GM10248 (cell line): ENCODE data around the gene B3GNT3.

Source experiments
- CTCF ChIA-PET: fragments of 300-600 bp; sonication (Branson Sonifier 250); formaldehyde crosslinking; extraction: SDS; loops from one replicate; lab custom pipeline; 2021; ENCODE audit warnings: antibody characterized with exemption; lab: Yijun Ruan, JAX
- POLR2A ChIA-PET: fragments of 350-650 bp; sonication (Branson Sonifier 250); formaldehyde crosslinking; extraction: SDS; loops from one replicate; lab custom pipeline; 2020; ENCODE audit warnings: antibody characterized with exemption; lab: Yijun Ruan, JAX
- DNase-seq: peaks from one replicate; pipeline ENCODE4 v3.0.0; 2012; ENCODE audit errors: extremely low spot score
- TF ChIP-seq, protein P1 (sequence below): IDR thresholded peaks from 2 replicates; pipeline ENCODE4 v1.5.1; 2012; ENCODE audit warnings: mild to moderate bottlenecking, low read depth; ENCODE audit errors: extremely low read depth, missing control alignments, control extremely low read depth

Gene B3GNT3, protein sequence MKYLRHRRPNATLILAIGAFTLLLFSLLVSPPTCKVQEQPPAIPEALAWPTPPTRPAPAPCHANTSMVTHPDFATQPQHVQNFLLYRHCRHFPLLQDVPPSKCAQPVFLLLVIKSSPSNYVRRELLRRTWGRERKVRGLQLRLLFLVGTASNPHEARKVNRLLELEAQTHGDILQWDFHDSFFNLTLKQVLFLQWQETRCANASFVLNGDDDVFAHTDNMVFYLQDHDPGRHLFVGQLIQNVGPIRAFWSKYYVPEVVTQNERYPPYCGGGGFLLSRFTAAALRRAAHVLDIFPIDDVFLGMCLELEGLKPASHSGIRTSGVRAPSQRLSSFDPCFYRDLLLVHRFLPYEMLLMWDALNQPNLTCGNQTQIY

DNA sequence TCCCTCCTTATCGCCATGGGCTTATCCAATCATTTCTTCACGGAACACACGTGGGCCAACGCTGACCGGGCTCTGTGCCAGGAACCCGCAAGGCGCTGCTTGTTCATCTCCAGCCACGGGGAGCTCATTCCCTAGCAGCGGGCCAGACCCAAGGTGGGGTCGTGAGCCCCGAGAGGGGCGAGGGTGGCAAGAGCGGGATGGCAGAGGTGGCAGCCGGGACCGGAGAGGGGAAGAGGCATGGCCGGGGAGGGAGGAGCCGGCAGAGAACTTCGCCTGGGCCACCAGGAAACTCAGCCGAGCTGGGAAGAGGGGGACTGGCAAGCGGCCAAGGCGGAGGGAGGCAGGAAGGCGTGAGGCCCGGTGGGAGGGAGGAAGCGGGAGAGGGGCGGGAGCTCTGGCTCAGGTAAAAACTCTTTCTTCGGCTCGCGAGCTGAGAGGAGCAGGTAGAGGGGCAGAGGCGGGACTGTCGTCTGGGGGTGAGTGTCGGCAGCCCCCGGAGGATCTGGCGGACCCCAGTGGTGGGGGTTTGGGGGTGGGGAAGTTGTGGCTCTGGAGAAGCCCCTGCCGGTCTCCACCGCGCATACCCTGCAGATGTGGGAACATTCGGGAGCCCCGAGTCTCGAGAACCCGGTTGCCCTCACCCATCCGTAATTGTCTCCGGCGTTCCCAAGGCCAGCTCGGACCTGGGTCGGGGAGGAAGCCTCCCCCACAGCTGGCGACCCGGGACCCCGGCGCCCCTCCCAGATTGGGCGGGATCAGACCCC lies at the start of gene B3GNT3:
Gene B3GNT3, plus strand, starts transcription at position 408 of the 764 bp plus-strand sequence. CDS start 12,670 bp downstream, outside the sequence.
- CTCF ChIA-PET = interaction anchor here (1.0 to 1.1 kb wide), 2 partner anchors 23 to 55 kb away, joined by 3 read pairs; no protein-coding TSS in a partner anchor
- DNase-seq = no peak
- POLR2A ChIA-PET = interaction anchor here (0.6 kb wide), 1 partner anchor 53 kb away, joined by 6 read pairs; the partner anchor contains the start of gene JAK3
- TF ChIP-seq, protein P1, sequence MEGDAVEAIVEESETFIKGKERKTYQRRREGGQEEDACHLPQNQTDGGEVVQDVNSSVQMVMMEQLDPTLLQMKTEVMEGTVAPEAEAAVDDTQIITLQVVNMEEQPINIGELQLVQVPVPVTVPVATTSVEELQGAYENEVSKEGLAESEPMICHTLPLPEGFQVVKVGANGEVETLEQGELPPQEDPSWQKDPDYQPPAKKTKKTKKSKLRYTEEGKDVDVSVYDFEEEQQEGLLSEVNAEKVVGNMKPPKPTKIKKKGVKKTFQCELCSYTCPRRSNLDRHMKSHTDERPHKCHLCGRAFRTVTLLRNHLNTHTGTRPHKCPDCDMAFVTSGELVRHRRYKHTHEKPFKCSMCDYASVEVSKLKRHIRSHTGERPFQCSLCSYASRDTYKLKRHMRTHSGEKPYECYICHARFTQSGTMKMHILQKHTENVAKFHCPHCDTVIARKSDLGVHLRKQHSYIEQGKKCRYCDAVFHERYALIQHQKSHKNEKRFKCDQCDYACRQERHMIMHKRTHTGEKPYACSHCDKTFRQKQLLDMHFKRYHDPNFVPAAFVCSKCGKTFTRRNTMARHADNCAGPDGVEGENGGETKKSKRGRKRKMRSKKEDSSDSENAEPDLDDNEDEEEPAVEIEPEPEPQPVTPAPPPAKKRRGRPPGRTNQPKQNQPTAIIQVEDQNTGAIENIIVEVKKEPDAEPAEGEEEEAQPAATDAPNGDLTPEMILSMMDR = no peak

DNA sequence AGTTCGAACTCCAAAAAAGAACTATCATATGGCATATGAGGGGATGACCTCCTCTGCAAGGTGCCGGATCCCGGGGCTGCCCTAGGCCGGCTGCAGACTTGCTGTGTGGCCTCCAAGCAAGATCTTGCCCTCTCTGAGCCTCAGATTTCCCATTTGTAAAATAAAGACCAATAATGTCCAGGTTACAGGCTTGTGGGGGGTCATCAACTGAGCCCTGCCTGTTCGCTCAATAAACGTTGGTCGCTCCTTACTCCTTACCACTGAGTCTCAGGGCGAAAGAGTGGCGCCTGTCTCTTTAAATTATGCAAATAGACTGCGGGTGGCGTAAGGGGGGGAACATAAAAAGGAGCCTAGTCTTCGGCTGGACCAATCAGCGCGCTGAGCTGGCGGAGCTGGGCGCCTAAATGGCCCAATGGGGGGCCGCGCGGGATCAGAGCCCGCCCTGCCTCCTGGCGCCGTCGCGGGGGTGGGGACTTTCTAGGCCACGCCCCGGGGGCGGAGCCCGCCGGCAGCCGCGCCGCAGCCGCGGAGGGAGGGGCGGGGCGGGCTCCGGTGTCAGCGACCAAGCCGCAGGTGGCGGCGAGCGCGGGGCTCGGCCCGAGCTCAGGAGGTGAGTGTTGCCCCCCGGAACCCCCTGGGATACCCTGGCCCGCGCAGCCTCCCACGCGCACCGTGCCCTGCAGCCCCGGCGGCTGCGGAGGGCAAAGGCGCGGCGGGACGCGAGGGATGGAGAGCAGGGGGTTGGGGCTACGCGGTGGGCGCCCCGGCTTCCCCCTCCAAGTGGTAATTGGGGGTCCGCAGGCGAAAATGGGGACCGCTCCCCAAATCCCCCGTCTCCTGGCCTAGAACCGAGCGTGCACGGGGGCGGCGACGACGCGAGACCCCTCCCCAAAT lies 47.5 kb upstream of the B3GNT3 start:
- peak; percentile 98 for DNase-seq
- CTCF ChIA-PET = interaction anchor here (1.0 to 1.6 kb wide), 4 partner anchors 8 to 252 kb away, joined by 3 to 4 read pairs (median 4); no protein-coding TSS in a partner anchor
- POLR2A ChIA-PET = no interaction called here
- TF ChIP-seq, protein P1 = no peak

DNA sequence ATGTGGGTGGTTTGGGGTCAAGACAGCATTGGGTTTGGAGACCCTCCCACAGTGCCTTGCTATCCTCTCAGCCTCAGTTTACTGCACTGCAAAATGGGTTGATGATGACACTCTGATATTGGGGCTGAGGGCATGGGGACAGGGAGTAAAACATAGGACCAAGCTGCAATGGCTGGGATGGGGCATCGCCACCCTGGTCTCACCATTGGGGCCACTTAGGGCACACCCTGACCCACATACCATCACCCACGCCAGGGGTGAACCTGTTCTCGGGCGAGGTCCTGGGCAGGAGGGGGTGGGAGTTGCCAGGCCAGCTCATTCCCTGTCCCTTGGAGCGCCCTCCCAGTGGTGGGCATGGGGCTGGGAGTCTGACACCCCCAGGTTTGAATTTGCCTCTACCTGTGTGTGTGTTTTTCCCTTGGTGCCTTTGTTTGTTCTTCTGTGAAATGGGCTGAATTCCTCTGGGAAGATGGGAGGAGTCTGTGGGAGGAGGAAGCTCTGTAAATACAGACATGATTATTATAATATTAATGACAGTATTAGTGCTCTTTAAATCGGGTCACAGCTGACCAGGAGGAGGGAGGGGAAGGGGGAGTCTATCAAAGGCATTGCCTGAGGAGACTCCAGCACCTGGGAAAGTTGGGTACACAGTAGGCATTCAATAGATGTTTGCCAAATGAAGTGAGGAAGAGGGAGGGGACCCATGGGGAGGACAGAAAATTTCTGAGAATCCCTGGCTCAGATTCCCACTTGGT lies 45.9 kb upstream of the B3GNT3 start:
- no peak for DNase-seq
- POLR2A ChIA-PET = interaction anchor here (0.6 kb wide), 1 partner anchor 1544 kb away, joined by 3 read pairs; no protein-coding TSS in a partner anchor
- TF ChIP-seq, protein P1 = no peak
- CTCF ChIA-PET = interaction anchor here (0.7 to 10.6 kb wide), 6 partner anchors 7 to 45 kb away, joined by 3 to 151 read pairs (median 4); no protein-coding TSS in a partner anchor

DNA sequence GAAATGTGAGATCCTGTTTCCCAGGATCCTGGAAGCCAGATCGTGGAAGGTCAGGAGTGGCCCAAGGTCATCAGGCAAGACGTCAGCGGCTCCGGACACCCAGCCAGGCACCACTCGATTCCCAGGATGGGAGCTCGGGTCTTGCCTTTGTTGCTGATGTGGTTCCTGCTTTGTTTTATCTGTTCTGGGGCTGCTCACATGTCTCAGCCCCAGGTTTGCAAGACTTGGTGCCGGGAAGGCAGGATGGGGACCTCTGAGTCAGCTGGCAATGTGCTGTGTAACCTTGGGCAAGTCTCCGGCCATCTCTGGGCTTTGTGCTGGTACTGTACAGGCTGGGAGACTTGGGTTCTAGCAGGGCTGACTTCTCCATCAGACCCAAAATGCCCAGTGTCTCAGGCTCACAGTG lies 45.0 kb upstream of the B3GNT3 start:
- CTCF ChIA-PET = interaction anchor here (0.7 to 10.6 kb wide), 3 partner anchors 8 to 33 kb away, joined by 3 to 151 read pairs (median 7); no protein-coding TSS in a partner anchor
- DNase-seq = no peak
- POLR2A ChIA-PET = no interaction called here
- TF ChIP-seq, protein P1 = no peak

DNA sequence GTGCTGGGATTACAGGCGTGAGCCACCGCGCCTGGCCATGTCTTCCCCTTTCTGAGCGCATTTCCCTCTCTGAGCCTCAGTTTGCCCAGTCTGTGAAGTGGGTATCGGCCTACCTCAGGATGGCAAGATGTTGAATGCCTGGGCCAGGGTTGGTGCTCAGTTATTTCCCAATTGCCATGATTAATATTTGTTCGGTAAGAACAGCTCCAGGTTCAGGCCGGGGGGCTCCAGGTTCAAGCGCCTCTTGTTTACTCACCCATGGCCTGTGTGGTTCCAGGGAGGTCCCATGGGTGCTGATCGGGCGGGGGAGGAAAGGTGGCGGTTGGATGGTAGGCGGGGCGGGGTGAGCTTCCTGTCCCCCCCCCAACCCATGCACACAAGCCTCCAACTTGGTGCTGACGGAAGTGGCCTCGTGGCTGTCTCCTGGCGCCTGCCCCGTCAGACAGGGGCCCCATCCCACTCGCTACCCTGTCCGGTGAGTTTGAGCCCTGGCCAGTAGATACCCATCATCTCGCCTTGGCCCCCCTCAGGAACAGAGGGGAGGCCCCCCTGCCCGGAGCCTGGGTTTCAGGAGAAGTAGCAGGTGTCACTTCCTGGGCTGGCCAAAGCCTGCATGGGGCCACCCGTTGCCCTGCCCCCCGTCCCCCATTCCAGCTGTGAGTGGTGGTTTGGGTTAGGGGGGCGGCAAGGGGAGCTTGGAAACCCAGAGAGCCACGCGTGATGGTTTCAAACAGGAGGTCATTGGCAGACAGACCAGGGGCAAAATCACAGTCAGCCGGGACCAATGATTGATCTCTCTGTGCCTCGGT lies 43.6 kb upstream of the B3GNT3 start, which contains the start of gene FCHO1:
Gene FCHO1, plus strand, starts transcription at position 375 of the 809 bp plus-strand sequence. CDS start 3,688 bp downstream, outside the sequence.
- peak; percentile 75 for DNase-seq
- CTCF ChIA-PET = interaction anchor here (0.7 to 10.6 kb wide), 10 partner anchors 9 to 49 kb away, joined by 3 to 151 read pairs (median 4); no protein-coding TSS in a partner anchor
- POLR2A ChIA-PET = interaction anchor here (0.6 to 0.9 kb wide), 3 partner anchors 25 to 75 kb away, joined by 3 to 4 read pairs (median 3); no protein-coding TSS in a partner anchor
- TF ChIP-seq, protein P1 = no peak
